ENCODE data around the gene CAPN10. TPM values are rescaled to one million over a fixed set of nuclear protein-coding genes. Genes with fewer than 3 reads are reported as not detected.
"Not testable (repeated sequence)": the region's sequence is repeated elsewhere in the genome, so short reads cannot be mapped to it uniquely, and the experiment has no call there.

CAPN10 gene
- total RNA-seq, 1 experiment from 2014 or later, result 5.7 TPM

- no peak for DNase-seq (ENCODE audit: low spot score)
Observed at GRCh38 chr2:240602266-240603050, 15.9 kb downstream of the CAPN10 start.

GRCh38 chr2:240603081-240603835, 16.7 kb downstream of the CAPN10 start:
- DNase-seq (ENCODE audit: low spot score), result no peak

GRCh38 chr2:240603846-240604245, 17.3 kb downstream of the CAPN10 start:
- no peak for DNase-seq (ENCODE audit: low spot score)

GRCh38 chr2:240604291-240604938, 17.9 kb downstream of the CAPN10 start:
- DNase-seq (ENCODE audit: low spot score), result no peak

GRCh38 chr2:240604939-240605716, 18.6 kb downstream of the CAPN10 start:
- DNase-seq (ENCODE audit: low spot score), result no peak

- DNase-seq (ENCODE audit: low spot score), result no peak
Observed at GRCh38 chr2:240605867-240606743, 19.6 kb downstream of the CAPN10 start.

- DNase-seq (ENCODE audit: low spot score), result no peak
Observed at GRCh38 chr2:240611601-240612210, 25.2 kb downstream of the CAPN10 start.

GRCh38 chr2:240613781-240614180, 27.2 kb downstream of the CAPN10 start:
- DNase-seq (ENCODE audit: low spot score), result no peak

- no peak for DNase-seq (ENCODE audit: low spot score)
Observed at GRCh38 chr2:240614391-240614790, 27.9 kb downstream of the CAPN10 start.

GRCh38 chr2:240615396-240615795, 28.9 kb downstream of the CAPN10 start:
- no peak for DNase-seq (ENCODE audit: low spot score)

GRCh38 chr2:240615820-240616547, 29.4 kb downstream of the CAPN10 start:
- DNase-seq (ENCODE audit: low spot score), result no peak

GRCh38 chr2:240616860-240617666, 30.5 kb downstream of the CAPN10 start:
- not testable (repeated sequence) for DNase-seq (ENCODE audit: low spot score)

GRCh38 chr2:240618776-240619175, 32.2 kb downstream of the CAPN10 start:
- DNase-seq (ENCODE audit: low spot score), result no peak

GRCh38 chr2:240619506-240620148, 33.1 kb downstream of the CAPN10 start:
- DNase-seq (ENCODE audit: low spot score), result no peak

- DNase-seq (ENCODE audit: low spot score), result no peak
Observed at GRCh38 chr2:240620149-240620731, 33.7 kb downstream of the CAPN10 start.

- DNase-seq (ENCODE audit: low spot score), result no peak
Observed at GRCh38 chr2:240620859-240621258, 34.3 kb downstream of the CAPN10 start.

GRCh38 chr2:240622060-240622411, 35.5 kb downstream of the CAPN10 start:
- DNase-seq (ENCODE audit: low spot score), result no peak
